SK-N-SH treated with all-trans-retinoic acid at 6 μM for 48 hours (cell line): ENCODE measurements around the gene EGR1.

Experiments
- CREB5 ChIP-seq: fragments of 250-450 bp; sonication (Bioruptor Pico); IDR thresholded peaks from 2 replicates; pipeline ENCODE4 v1.5.1; 2020; ENCODE audit warnings: low read depth, mild to moderate bottlenecking, moderate library complexity
- CSDC2 ChIP-seq: fragments of 250-450 bp; sonication (Bioruptor Pico); IDR thresholded peaks from 2 replicates; pipeline ENCODE4 v1.5.0; 2020; ENCODE audit warnings: mild to moderate bottlenecking, moderate library complexity
- TCF4 ChIP-seq: fragments of 250-450 bp; sonication (Bioruptor Pico); IDR thresholded peaks from 2 replicates; pipeline ENCODE4 v1.8.0; 2021; ENCODE audit warnings: mild to moderate bottlenecking, moderate library complexity, borderline replicate concordance
- TSHZ2 ChIP-seq: fragments of 250-450 bp; sonication (Bioruptor Pico); IDR thresholded peaks from 2 replicates; pipeline ENCODE4 v1.5.0; 2020; ENCODE audit warnings: mild to moderate bottlenecking, moderate library complexity

- no peak for TF ChIP-seq TSHZ2 (CRISPR knock-in tag)
- no peak for TF ChIP-seq CREB5
- no peak for TF ChIP-seq TCF4 (CRISPR knock-in tag)
- TF ChIP-seq CSDC2 (CRISPR knock-in tag) = no peak
These were observed 2.4 kb downstream of the EGR1 start for GRCh38 chr5:138467711-138468132.
